Measurements from ENCODE around the gene EVA1A. TPM values are rescaled to one million over a fixed set of nuclear protein-coding genes. Genes with fewer than 3 reads are reported as not detected.

Gene EVA1A
- total and polyA plus RNA-seq, 4 donors: 30.1 to 102 (median 43.5) TPM

- Histone ChIP-seq H3K27ac (ENCODE audit: low read depth in 1 of 2, low read length in 1 of 2) (peak overlapping the region; percentile 37 to 84), H3K9me3 (ENCODE audit: control insufficient read depth in 4 of 4, insufficient read depth in 3 of 4, low read length in 3 of 4) (no peaks in the 10 kb centered on the region), H3K4me3 (peak overlapping the region; percentile 38), H3K27me3 (ENCODE audit: control insufficient read depth in 3 of 3, insufficient read depth in 3 of 3, low read length in 2 of 3) (peaks cover 0 to 5% (median 0%) of the 10 kb centered on the region in 3 donors), H3K4me1 (ENCODE audit: control insufficient read depth in 5 of 5, insufficient read depth in 5 of 5, low read length in 5 of 5) (peaks cover 2 to 23% (median 9%) of the 10 kb centered on the region in 5 donors), H3K9ac (ENCODE audit: insufficient read depth in 1 of 2, low read length in 2 of 2) (peak overlapping the region; percentile 66 to 73), H3K36me3 (ENCODE audit: control insufficient read depth in 4 of 4, insufficient read depth in 4 of 4, low read length in 4 of 4) (peaks cover 0 to 4% (median 0%) of the 10 kb centered on the region in 4 donors)
- DNase-seq (peak; percentile 65 to 73 (median 71)), ATAC-seq (ENCODE audit: insufficient read depth, low FRiP score) (peak; percentile 42)
- 1 to 2% methylated on average over 40 to 43 of the region's 43 CpGs for WGBS, 2 donors
- no peak for TF ChIP-seq CTCF (IDR thresholded peaks at IDR 0.05; ENCODE audit: control extremely low read depth, extremely low read depth)
Measured at GRCh38 chr2:75560022-75560767, 544 bp downstream of the EVA1A start.

GRCh38 chr2:75559680-75560021, 1.1 kb downstream of the EVA1A start:
- ATAC-seq (ENCODE audit: insufficient read depth, low FRiP score): no peak
- H3K27me3 ChIP-seq (ENCODE audit: control insufficient read depth in 3 of 3, insufficient read depth in 3 of 3, low read length in 2 of 3): peaks cover 0 to 5% (median 0%) of the 10 kb centered on the region in 3 donors
- DNase-seq: no peak
- H3K27ac ChIP-seq (ENCODE audit: low read depth in 1 of 2, low read length in 1 of 2): peak overlapping the region in 1 of 2 donors; percentile 84
- H3K9me3 ChIP-seq (ENCODE audit: control insufficient read depth in 4 of 4, insufficient read depth in 3 of 4, low read length in 3 of 4): no peaks in the 10 kb centered on the region
- peak overlapping the region; percentile 66 to 73 for H3K9ac ChIP-seq (ENCODE audit: insufficient read depth in 1 of 2, low read length in 2 of 2)
- H3K4me3 ChIP-seq: peak overlapping the region; percentile 38
- WGBS, 2 donors: 17% methylated on average over 8 of the region's 8 CpGs
- peaks cover 2 to 25% (median 9%) of the 10 kb centered on the region in 5 donors for H3K4me1 ChIP-seq (ENCODE audit: control insufficient read depth in 5 of 5, insufficient read depth in 5 of 5, low read length in 5 of 5)
- H3K36me3 ChIP-seq (ENCODE audit: control insufficient read depth in 4 of 4, insufficient read depth in 4 of 4, low read length in 4 of 4): peaks cover 0 to 4% (median 0%) of the 10 kb centered on the region in 4 donors
- TF ChIP-seq CTCF (IDR thresholded peaks at IDR 0.05; ENCODE audit: control extremely low read depth, extremely low read depth): no peak

- no peaks in the 10 kb centered on the region for H3K9me3 ChIP-seq (ENCODE audit: control insufficient read depth in 4 of 4, insufficient read depth in 3 of 4, low read length in 3 of 4)
- ATAC-seq (ENCODE audit: insufficient read depth, low FRiP score): no peak
- peaks cover 0 to 5% (median 0%) of the 10 kb centered on the region in 3 donors for H3K27me3 ChIP-seq (ENCODE audit: control insufficient read depth in 3 of 3, insufficient read depth in 3 of 3, low read length in 2 of 3)
- H3K4me3 ChIP-seq: no peak overlapping the region
- no peak overlapping the region for H3K27ac ChIP-seq (ENCODE audit: low read depth in 1 of 2, low read length in 1 of 2)
- no peak overlapping the region for H3K9ac ChIP-seq (ENCODE audit: insufficient read depth in 1 of 2, low read length in 2 of 2)
- peak; percentile 37 to 73 (median 43) for DNase-seq
- TF ChIP-seq CTCF (IDR thresholded peaks at IDR 0.05; ENCODE audit: control extremely low read depth, extremely low read depth): no peak
- H3K36me3 ChIP-seq (ENCODE audit: control insufficient read depth in 4 of 4, insufficient read depth in 4 of 4, low read length in 4 of 4): peaks cover 0 to 4% (median 0%) of the 10 kb centered on the region in 4 donors
- 67 to 79% methylated on average over 9 of the region's 9 CpGs for WGBS, 2 donors
- peaks cover 2 to 27% (median 9%) of the 10 kb centered on the region in 5 donors for H3K4me1 ChIP-seq (ENCODE audit: control insufficient read depth in 5 of 5, insufficient read depth in 5 of 5, low read length in 5 of 5)
Measured at GRCh38 chr2:75558786-75559679, 1.7 kb downstream of the EVA1A start.
